ENCODE results near the gene PLAGL2. TPM values are rescaled to one million over a fixed set of nuclear protein-coding genes. Genes with fewer than 3 reads are reported as not detected.

PLAGL2 gene
- total RNA-seq, 1 experiment from 2014 or later, result 30.5 TPM

DNA sequence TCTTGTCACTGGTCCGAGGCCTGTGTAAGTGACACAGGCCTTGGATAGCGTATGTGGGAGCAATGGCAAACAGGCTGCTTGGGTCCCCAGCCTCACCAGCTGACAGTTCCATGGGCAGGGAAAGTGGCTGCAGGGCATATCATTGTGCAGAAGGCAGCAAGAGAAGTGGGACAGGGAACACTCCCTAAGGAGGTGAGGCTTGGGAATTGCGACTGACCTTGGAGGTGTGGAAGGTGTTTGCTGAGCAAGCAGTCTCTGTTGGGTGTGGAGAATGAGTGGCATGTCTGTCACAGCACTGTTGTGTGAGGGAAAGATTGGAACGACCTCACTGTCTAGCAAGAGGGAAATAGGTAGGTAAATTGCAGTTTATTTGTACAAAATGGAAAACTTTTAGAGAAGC is 16.9 kb upstream of the PLAGL2 start:
- no peak overlapping the region for H3K4me3 Mint-ChIP-seq (ENCODE audit: low read depth, unreplicated experiment)
- no peaks in the 10 kb centered on the region for H3K4me1 Mint-ChIP-seq (ENCODE audit: low read depth, unreplicated experiment)
- no peak overlapping the region for H3K27ac Mint-ChIP-seq (ENCODE audit: unreplicated experiment)
- no peak for DNase-seq
- intact Hi-C loops (cut with micrococcal nuclease; ENCODE audit: unreplicated experiment), result no loop called here
- BruUV-seq (replicated peaks), result no TSS peak
- CTCF ChIA-PET, result interaction anchor here (1.1 kb wide), 2 partner anchors 16 to 67 kb away, joined by 3 to 5 read pairs; no protein-coding TSS in a partner anchor
- H3K9me3 Mint-ChIP-seq (ENCODE audit: low read depth, unreplicated experiment), result no peaks in the 10 kb centered on the region
- no peaks in the 10 kb centered on the region for H3K27me3 Mint-ChIP-seq (ENCODE audit: unreplicated experiment)
- TF ChIP-seq, protein P1, sequence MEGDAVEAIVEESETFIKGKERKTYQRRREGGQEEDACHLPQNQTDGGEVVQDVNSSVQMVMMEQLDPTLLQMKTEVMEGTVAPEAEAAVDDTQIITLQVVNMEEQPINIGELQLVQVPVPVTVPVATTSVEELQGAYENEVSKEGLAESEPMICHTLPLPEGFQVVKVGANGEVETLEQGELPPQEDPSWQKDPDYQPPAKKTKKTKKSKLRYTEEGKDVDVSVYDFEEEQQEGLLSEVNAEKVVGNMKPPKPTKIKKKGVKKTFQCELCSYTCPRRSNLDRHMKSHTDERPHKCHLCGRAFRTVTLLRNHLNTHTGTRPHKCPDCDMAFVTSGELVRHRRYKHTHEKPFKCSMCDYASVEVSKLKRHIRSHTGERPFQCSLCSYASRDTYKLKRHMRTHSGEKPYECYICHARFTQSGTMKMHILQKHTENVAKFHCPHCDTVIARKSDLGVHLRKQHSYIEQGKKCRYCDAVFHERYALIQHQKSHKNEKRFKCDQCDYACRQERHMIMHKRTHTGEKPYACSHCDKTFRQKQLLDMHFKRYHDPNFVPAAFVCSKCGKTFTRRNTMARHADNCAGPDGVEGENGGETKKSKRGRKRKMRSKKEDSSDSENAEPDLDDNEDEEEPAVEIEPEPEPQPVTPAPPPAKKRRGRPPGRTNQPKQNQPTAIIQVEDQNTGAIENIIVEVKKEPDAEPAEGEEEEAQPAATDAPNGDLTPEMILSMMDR (IDR thresholded peaks at IDR 0.05; ENCODE audit: unreplicated experiment), result no peak
- H3K36me3 Mint-ChIP-seq (ENCODE audit: insufficient read depth, unreplicated experiment), result peaks cover 24% of the 10 kb centered on the region

DNA sequence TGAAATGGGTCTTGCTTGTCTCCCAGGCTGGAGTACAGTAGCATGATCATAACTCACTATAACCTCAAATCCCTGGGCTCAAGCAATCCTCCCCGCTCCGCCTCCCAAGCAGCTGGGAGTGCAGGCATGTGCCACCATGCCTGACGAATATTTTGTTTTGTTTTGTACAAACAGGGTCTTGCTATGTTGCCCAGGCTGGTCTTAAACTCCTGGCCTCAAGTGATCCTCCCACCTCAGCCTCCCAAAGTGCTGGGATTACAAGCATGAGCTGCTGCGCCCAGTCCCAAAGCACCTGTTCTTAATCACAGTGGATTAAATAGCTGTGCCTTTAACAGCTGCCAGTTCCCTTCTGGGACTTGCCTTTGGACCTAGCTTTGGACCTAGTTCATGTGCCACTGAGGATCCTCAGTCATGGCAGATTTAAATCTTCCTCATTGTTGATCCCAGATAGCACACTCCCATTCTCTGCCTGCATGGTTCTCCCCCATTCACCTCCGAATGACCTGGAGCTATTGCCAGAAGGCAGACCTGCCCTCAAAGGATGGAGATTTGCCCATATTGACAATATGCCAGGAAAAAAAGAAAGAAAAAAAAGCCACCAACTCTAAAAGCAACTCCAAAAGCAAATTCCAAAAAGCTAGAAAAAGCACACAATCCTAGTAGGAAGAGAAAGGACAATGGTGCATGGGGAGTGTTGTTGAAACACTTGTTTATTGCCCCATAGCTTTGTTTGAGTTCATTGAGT is 10.8 kb upstream of the PLAGL2 start:
- H3K4me1 Mint-ChIP-seq (ENCODE audit: low read depth, unreplicated experiment), result no peaks in the 10 kb centered on the region
- H3K9me3 Mint-ChIP-seq (ENCODE audit: low read depth, unreplicated experiment), result no peaks in the 10 kb centered on the region
- TF ChIP-seq, protein P1 (IDR thresholded peaks at IDR 0.05; ENCODE audit: unreplicated experiment), result no peak
- H3K36me3 Mint-ChIP-seq (ENCODE audit: insufficient read depth, unreplicated experiment), result peaks cover 7% of the 10 kb centered on the region
- no peak overlapping the region for H3K27ac Mint-ChIP-seq (ENCODE audit: unreplicated experiment)
- no peaks in the 10 kb centered on the region for H3K27me3 Mint-ChIP-seq (ENCODE audit: unreplicated experiment)
- no peak for DNase-seq
- H3K4me3 Mint-ChIP-seq (ENCODE audit: low read depth, unreplicated experiment), result no peak overlapping the region
- intact Hi-C loops (cut with micrococcal nuclease; ENCODE audit: unreplicated experiment), result no loop called here
- CTCF ChIA-PET, result interaction anchor here (0.6 kb wide), 1 partner anchor 715 kb away, joined by 4 read pairs; no protein-coding TSS in a partner anchor
- no TSS peak for BruUV-seq (replicated peaks)

DNA sequence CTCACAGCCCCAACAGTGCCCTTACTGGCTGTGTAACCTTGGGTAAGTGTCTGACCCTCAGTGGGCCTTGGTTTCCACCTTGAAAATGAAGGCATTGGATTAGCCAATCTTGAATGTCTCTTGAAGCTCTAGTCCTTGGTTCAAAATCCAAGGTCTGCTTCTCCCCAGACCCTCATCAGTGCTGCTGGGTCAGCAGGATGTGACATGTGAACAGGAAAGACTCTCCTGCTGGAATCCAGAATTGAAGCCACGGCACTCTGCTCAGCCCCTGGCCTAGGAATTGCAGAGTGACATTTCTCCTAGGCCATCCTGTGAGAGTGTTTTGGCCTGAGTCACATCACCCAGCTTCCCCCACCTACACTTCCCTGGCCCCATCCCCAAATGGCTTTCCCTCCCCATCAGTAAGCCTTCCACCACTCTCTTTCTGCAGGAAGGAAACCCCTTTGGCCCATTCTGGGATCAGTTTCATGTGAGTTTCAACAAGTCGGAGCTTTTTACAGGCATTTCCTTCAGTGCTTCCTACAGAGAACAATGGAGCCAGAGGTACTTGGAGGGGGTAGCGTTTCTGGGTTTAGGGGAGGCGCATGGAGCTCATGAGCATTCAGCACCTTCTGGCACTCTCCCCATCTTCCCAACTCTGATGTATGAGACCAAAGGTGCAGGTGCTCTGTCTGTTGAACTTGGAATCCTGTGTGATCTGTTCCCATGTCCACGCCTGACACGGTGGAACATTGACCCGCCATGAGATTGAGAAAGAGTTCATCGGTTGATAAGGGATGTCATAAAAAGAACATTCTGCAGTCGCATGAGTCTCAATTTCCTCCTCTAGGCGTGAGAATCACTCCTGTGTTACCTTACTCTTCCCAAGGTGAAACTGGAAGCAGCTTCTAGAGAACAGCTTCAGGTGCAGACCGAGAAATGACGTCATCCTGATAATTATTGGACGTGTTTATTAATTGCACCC is 8.9 kb upstream of the PLAGL2 start:
- Mint-ChIP-seq H3K27ac (ENCODE audit: unreplicated experiment) (no peak overlapping the region), H3K9me3 (ENCODE audit: low read depth, unreplicated experiment) (no peaks in the 10 kb centered on the region)
- CTCF ChIA-PET, result interaction anchor here (0.6 kb wide), 2 partner anchors 40 to 404 kb away, joined by 3 to 5 read pairs; no protein-coding TSS in a partner anchor

DNA sequence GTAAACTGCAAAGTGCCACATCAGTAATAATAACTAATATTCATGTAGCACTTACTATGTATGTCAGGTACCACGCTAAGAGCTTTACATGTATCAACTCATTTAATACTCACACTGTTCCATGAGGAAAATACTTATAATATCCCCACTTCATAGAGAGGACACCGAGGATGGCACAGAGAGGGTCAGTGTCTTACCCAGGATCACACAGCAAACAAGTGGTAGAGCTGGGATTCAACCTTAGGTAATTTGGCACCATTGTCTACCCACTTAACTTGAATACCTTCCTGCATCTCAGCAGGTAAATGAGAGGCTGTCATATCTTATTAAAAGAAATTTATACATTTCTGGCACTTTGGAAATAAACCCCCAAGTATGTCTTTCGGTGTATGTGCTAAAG is 8.2 kb upstream of the PLAGL2 start:
- Mint-ChIP-seq H3K4me1 (ENCODE audit: low read depth, unreplicated experiment) (peaks cover 6% of the 10 kb centered on the region), H3K4me3 (ENCODE audit: low read depth, unreplicated experiment) (no peak overlapping the region), H3K27ac (ENCODE audit: unreplicated experiment) (no peak overlapping the region), H3K36me3 (ENCODE audit: insufficient read depth, unreplicated experiment) (peaks cover 10% of the 10 kb centered on the region), H3K27me3 (ENCODE audit: unreplicated experiment) (no peaks in the 10 kb centered on the region), H3K9me3 (ENCODE audit: low read depth, unreplicated experiment) (no peaks in the 10 kb centered on the region)
- intact Hi-C loops (cut with micrococcal nuclease; ENCODE audit: unreplicated experiment), result no loop called here
- TF ChIP-seq, protein P1 (IDR thresholded peaks at IDR 0.05; ENCODE audit: unreplicated experiment), result no peak
- CTCF ChIA-PET, result interaction anchor here (0.6 kb wide), 1 partner anchor 41 kb away, joined by 5 read pairs; no protein-coding TSS in a partner anchor
- BruUV-seq (replicated peaks), result no TSS peak
- DNase-seq, result no peak

More for the DNA sequence above, 8.9 kb upstream of the PLAGL2 start:
- no peak overlapping the region for H3K4me3 Mint-ChIP-seq (ENCODE audit: low read depth, unreplicated experiment)
- DNase-seq, result no peak
- no peaks in the 10 kb centered on the region for H3K27me3 Mint-ChIP-seq (ENCODE audit: unreplicated experiment)
- intact Hi-C loops (cut with micrococcal nuclease; ENCODE audit: unreplicated experiment), result no loop called here
- peaks cover 5% of the 10 kb centered on the region for H3K4me1 Mint-ChIP-seq (ENCODE audit: low read depth, unreplicated experiment)
- TF ChIP-seq, protein P1 (IDR thresholded peaks at IDR 0.05; ENCODE audit: unreplicated experiment), result no peak
- peaks cover 7% of the 10 kb centered on the region for H3K36me3 Mint-ChIP-seq (ENCODE audit: insufficient read depth, unreplicated experiment)
- BruUV-seq (replicated peaks), result no TSS peak
